Keratinocyte (primary cell): ENCODE data around the gene CACNA2D4. TPM values are rescaled to one million over a fixed set of nuclear protein-coding genes. Genes with fewer than 3 reads are reported as not detected.
A peak's percentile ranks its signal among the peaks of the same experiment; 100 is the strongest.

Experiments
- DNase-seq: peaks from one replicate; pipeline ENCODE4 v3.0.0-alpha.2; 2011; ENCODE audit warnings: low read depth, missing footprints, low spot score
- FAIRE-seq: peaks from 2 replicates; lab custom pipeline; 2011; peaks lifted over from hg19 to GRCh38; lab: Jason Lieb, UNC
- H2AFZ ChIP-seq: 2 replicates; pipeline ENCODE4 v1.6.0; 2012; ENCODE audit warnings: low read length, control low read depth, inconsistent platforms; ENCODE audit not compliant: control insufficient read depth
- H3K27ac ChIP-seq: 2 replicates; pipeline ENCODE4 v1.5.1; 2011; ENCODE audit warnings: low read length; ENCODE audit not compliant: control insufficient read depth, insufficient read depth
- H3K27me3 ChIP-seq: 3 replicates; pipeline ENCODE4 v1.6.0; 2011; ENCODE audit warnings: low read length; ENCODE audit not compliant: control insufficient read depth, insufficient read depth; ENCODE audit errors: extremely low read depth
- H3K36me3 ChIP-seq, 2 experiments: 2 replicates in 1 of 2; 3 replicates in 1 of 2; pipeline ENCODE4 v1.5.1; 2011; ENCODE audit warnings: low read length in 2 of 2, mild to moderate bottlenecking in 1 of 2; ENCODE audit not compliant: control insufficient read depth in 2 of 2, insufficient read depth in 2 of 2; ENCODE audit errors: extremely low read depth in 1 of 2
- H3K4me1 ChIP-seq: 3 replicates; pipeline ENCODE4 v1.5.1; 2011; ENCODE audit warnings: low read length; ENCODE audit not compliant: control insufficient read depth, insufficient read depth; ENCODE audit errors: extremely low read depth
- H3K4me2 ChIP-seq: 3 replicates; pipeline ENCODE4 v1.6.0; 2011; ENCODE audit warnings: low read depth, low read length; ENCODE audit not compliant: control insufficient read depth, insufficient read depth; ENCODE audit errors: extremely low read depth
- H3K4me3 ChIP-seq, 3 experiments: fragments of 200-600 bp in 1 of 3; sonication (generic) in 1 of 3; 2 replicates in 2 of 3; 3 replicates in 1 of 3; pipeline ENCODE4 v1.5.1; 2011 to 2016; ENCODE audit warnings: low read length in 3 of 3, mild to moderate bottlenecking in 3 of 3, control low read depth in 2 of 3, inconsistent platforms in 1 of 3, low read depth in 1 of 3, mixed read lengths in 1 of 3, mixed run types in 1 of 3, moderate library complexity in 1 of 3; ENCODE audit not compliant: control insufficient read depth in 2 of 3, insufficient read depth in 2 of 3; ENCODE audit errors: extremely low read depth in 1 of 3
- H3K79me2 ChIP-seq: 2 replicates; pipeline ENCODE4 v1.6.0; 2012; ENCODE audit warnings: low read length; ENCODE audit not compliant: control insufficient read depth, insufficient read depth
- H3K9ac ChIP-seq: 3 replicates; pipeline ENCODE4 v1.6.0; 2011; ENCODE audit warnings: low read length; ENCODE audit not compliant: control insufficient read depth, insufficient read depth; ENCODE audit errors: extremely low read depth
- H3K9me1 ChIP-seq: 3 replicates; pipeline ENCODE4 v1.6.0; 2011; ENCODE audit warnings: low read length; ENCODE audit not compliant: control insufficient read depth, insufficient read depth; ENCODE audit errors: extremely low read depth
- H3K9me3 ChIP-seq: 2 replicates; pipeline ENCODE4 v1.5.1; 2012; ENCODE audit warnings: low read depth, low read length; ENCODE audit not compliant: control insufficient read depth
- H4K20me1 ChIP-seq: 3 replicates; pipeline ENCODE4 v1.6.0; 2011; ENCODE audit warnings: low read length; ENCODE audit not compliant: control insufficient read depth, insufficient read depth; ENCODE audit errors: extremely low read depth
- EZH2 ChIP-seq: IDR thresholded peaks from one replicate; pipeline ENCODE4 v1.6.1; 2012; ENCODE audit warnings: inconsistent platforms, mild to moderate bottlenecking, low read length, moderate library complexity
- dilution Hi-C: fragments of 300-500 bp; cut with MboI; formaldehyde crosslinking; loops from one replicate; pipeline ENCODE4 v1.7.0; 2020; ENCODE audit warnings: low sequenced_read_pairs; ENCODE audit not compliant: extremely low pct_ligation_motif_present
- polyA plus RNA-seq, 5 experiments: library from polyadenylated mRNA; depleted of rRNA in 3 of 5; stranded (reverse) in 3 of 5; stranded (forward) in 1 of 5; unstranded in 1 of 5; fragments of >200 nt; gene quantifications; 1 replicate in 1 of 5; 2 replicates in 3 of 5; 3 replicates in 1 of 5; pipeline versions ENCODE4 v1.2.1 to v1.2.3, GENCODE V29; 2011 to 2012; ENCODE audit warnings: missing spikeins in 2 of 5, low read depth in 1 of 5, low replicate concordance in 1 of 5
- TF ChIP-seq, protein P1 (sequence below), 3 experiments: IDR thresholded peaks in 1 of 3; conservative IDR thresholded peaks in 1 of 3; optimal IDR thresholded peaks in 1 of 3; 2 replicates in 2 of 3; 3 replicates in 1 of 3; pipeline versions ENCODE3 to v1.5.1; 2011; ENCODE audit warnings: low read length in 3 of 3, mild to moderate bottlenecking in 3 of 3, moderate library complexity in 2 of 3, control low read depth in 1 of 3, inconsistent platforms in 1 of 3; ENCODE audit not compliant: insufficient read depth in 2 of 3; ENCODE audit errors: extremely low read depth in 1 of 3

CACNA2D4 gene
- polyA plus RNA-seq, 1 donor (not counting 4 experiments of a cell fraction or from before 2014, with no cell fraction given): 0.09 TPM

DNA sequence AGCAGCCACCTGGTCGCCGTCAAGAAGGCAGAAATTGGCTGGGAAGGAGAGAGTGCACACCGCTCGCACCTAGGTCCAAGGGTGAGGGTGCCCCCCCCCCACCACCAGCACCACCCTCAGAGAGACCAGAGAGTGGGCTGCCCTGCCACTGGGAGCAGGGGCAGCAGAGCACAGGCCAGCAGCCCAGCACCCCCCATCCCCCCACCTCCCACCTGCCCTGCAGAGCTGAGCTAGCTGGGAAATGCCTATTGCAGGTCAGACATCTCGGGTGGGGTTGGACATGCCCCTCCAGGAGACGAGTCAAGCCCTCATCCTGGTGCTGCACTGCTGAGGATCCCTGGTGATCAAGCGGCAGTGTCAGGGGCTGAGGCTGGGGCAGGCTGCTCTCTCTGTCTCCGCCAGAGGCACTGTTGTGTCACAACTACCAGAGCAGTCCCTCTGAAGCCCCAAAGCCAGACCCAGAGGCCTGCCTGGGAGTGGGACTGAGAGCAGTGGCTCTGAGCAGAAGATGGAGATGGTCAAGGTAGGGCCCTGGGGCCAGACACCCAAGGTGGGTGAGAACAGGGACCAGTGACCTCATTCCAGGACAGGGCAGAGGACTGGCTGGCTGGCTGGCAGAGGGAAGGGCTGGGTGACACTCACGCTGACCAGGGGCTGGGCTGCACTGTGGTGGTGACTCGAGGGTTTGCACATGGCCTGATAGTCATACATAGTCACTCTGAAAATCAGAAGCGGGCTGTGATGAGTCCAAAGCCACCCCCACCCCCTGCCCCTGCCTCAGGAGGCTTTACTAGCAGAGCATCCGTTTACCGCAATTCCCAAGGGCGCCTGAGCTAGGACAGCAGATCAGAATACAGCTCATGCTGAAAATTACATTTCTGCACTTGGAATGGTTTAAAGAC lies 117.8 kb downstream of the CACNA2D4 start:
- Histone ChIP-seq H4K20me1 (no peaks in the 10 kb centered on the region), H3K27me3 (no peaks in the 10 kb centered on the region), H2AFZ (no peak overlapping the region), H3K4me2 (no peak overlapping the region), H3K9me1 (no peaks in the 10 kb centered on the region), H3K27ac (no peak overlapping the region), H3K9me3 (no peaks in the 10 kb centered on the region), H3K4me3 (no peak overlapping the region), H3K79me2 (no peaks in the 10 kb centered on the region), H3K36me3 (no peaks in the 10 kb centered on the region), H3K4me1 (peaks cover 8% of the 10 kb centered on the region), H3K9ac (no peak overlapping the region)
- TF ChIP-seq, protein P1, sequence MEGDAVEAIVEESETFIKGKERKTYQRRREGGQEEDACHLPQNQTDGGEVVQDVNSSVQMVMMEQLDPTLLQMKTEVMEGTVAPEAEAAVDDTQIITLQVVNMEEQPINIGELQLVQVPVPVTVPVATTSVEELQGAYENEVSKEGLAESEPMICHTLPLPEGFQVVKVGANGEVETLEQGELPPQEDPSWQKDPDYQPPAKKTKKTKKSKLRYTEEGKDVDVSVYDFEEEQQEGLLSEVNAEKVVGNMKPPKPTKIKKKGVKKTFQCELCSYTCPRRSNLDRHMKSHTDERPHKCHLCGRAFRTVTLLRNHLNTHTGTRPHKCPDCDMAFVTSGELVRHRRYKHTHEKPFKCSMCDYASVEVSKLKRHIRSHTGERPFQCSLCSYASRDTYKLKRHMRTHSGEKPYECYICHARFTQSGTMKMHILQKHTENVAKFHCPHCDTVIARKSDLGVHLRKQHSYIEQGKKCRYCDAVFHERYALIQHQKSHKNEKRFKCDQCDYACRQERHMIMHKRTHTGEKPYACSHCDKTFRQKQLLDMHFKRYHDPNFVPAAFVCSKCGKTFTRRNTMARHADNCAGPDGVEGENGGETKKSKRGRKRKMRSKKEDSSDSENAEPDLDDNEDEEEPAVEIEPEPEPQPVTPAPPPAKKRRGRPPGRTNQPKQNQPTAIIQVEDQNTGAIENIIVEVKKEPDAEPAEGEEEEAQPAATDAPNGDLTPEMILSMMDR (optimal IDR thresholded peaks at IDR 0.05 in 1 of 3, IDR thresholded peaks at IDR 0.05 in 1 of 3, conservative IDR thresholded peaks at IDR 0.05 in 1 of 3; ENCODE audit: extremely low read depth in 1 of 3, insufficient read depth in 2 of 3, low read length in 3 of 3): peak in 1 of 3 experiments; percentile 71
- TF ChIP-seq EZH2: no peak
- no peak for FAIRE-seq
- dilution Hi-C loops: no loop called here
- DNase-seq: no peak

DNA sequence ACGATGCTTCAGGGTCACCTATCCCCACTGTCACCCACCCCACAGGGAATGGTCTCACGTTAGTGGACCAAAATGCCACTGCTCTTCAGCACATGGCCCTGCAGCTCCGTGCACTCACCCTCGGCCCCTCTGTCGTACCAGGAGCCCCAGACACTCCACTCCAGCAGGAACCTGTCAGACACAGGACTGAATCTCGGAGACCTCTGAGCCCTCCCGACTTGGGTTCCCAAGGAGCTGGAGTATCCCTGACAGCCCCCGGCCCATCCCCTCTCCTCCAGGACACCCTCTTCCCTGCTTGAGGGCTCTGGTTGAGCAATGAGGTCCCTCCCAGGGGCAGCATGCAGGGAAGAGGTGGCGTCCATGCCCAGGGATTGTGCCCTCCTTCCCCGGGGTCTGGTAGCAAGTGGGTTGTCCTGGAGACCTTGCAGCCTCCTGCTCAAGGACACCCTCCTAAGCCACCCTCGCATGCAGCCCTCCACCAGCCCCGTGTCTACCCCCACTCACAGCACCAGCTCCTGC lies 118.5 kb downstream of the CACNA2D4 start:
- no peak overlapping the region for H3K27ac ChIP-seq
- H3K36me3 ChIP-seq: no peaks in the 10 kb centered on the region
- H3K9me3 ChIP-seq: no peaks in the 10 kb centered on the region
- dilution Hi-C loops: no loop called here
- no peaks in the 10 kb centered on the region for H3K27me3 ChIP-seq
- no peak overlapping the region for H3K4me3 ChIP-seq
- peaks cover 8% of the 10 kb centered on the region for H3K4me1 ChIP-seq
- no peak overlapping the region for H2AFZ ChIP-seq
- H3K9me1 ChIP-seq: no peaks in the 10 kb centered on the region
- DNase-seq (no peak), FAIRE-seq (no peak)
- no peaks in the 10 kb centered on the region for H3K79me2 ChIP-seq
- no peak overlapping the region for H3K9ac ChIP-seq
- H3K4me2 ChIP-seq: no peak overlapping the region
- TF ChIP-seq, protein P1 (optimal IDR thresholded peaks at IDR 0.05 in 1 of 3, IDR thresholded peaks at IDR 0.05 in 1 of 3, conservative IDR thresholded peaks at IDR 0.05 in 1 of 3; ENCODE audit: extremely low read depth in 1 of 3, insufficient read depth in 2 of 3, low read length in 3 of 3): no peak
- no peak for TF ChIP-seq EZH2
- no peaks in the 10 kb centered on the region for H4K20me1 ChIP-seq
